ENCODE measurements around the gene ATP1A4. TPM values are rescaled to one million over a fixed set of nuclear protein-coding genes. Genes with fewer than 3 reads are reported as not detected.

Gene ATP1A4
- total and polyA plus RNA-seq, 2 of the 8 experiments (the other 6 are each of a cell fraction or from before 2014, with no cell fraction given): 0.48 to 0.61 TPM

GRCh38 chr1:160122978-160123495, 28.4 kb upstream of the ATP1A4 start:
- POLR2A ChIA-PET (ENCODE audit: partially characterized antibody): interaction anchor here (0.7 to 1.5 kb wide), 6 partner anchors 9 to 129 kb away, joined by 3 to 4 read pairs (median 4); no protein-coding TSS in a partner anchor
- H3K27me3 ChIP-seq (replicated peaks in 1 of 4; ENCODE audit: control insufficient read depth in 3 of 4, extremely low read depth in 1 of 4, insufficient read depth in 3 of 4, low read length in 3 of 4): no peaks in the 10 kb centered on the region
- DNase-seq (ENCODE audit: low read depth in 1 of 2, low spot score in 2 of 2) (no peak), FAIRE-seq (no peak)
- no peak overlapping the region for H2BK20ac ChIP-seq (ENCODE audit: low read length)
- CTCF ChIA-PET (ENCODE audit: partially characterized antibody): interaction anchor here (0.6 to 18.1 kb wide), 11 partner anchors 11 to 237 kb away, joined by 3 to 256 read pairs (median 5); partner anchors contain the start of gene ATP1A2
- H3K79me2 ChIP-seq (ENCODE audit: control insufficient read depth in 1 of 2, insufficient read depth in 2 of 2, low read length in 2 of 2): no peaks in the 10 kb centered on the region
- peaks cover 2 to 10% (median 3%) of the 10 kb centered on the region in 4 experiments; a peak in 5 of 7 replicates for H3K4me1 ChIP-seq (replicated peaks in 1 of 4; ENCODE audit: control insufficient read depth in 3 of 4, insufficient read depth in 4 of 4, low read length in 3 of 4)
- H3K4me3 ChIP-seq (ENCODE audit: extremely low read depth in 1 of 4, insufficient read depth in 2 of 4, low read depth in 3 of 4, low read length in 4 of 4): no peak overlapping the region
- TF ChIP-seq TEAD4 (IDR thresholded peaks at IDR 0.05; ENCODE audit: low read depth, low read length) (no peak), JUND (IDR thresholded peaks at IDR 0.05; ENCODE audit: low read length) (no peak), SRF (IDR thresholded peaks at IDR 0.05; ENCODE audit: low read depth, low read length) (no peak), FOSL1 (IDR thresholded peaks at IDR 0.05; ENCODE audit: insufficient read depth, low read depth, low read length) (no peak), MAX (IDR thresholded peaks at IDR 0.05) (no peak), JUN (IDR thresholded peaks at IDR 0.05; ENCODE audit: low read depth, low read length) (no peak), NANOG (IDR thresholded peaks at IDR 0.05; ENCODE audit: insufficient read depth, low read depth, low read length, poor library complexity, severe bottlenecking) (no peak), RNF2 (IDR thresholded peaks at IDR 0.05; ENCODE audit: borderline replicate concordance, low read depth, low read length, missing control alignments, poor library complexity, severe bottlenecking) (no peak)
- TF ChIP-seq, protein P1, sequence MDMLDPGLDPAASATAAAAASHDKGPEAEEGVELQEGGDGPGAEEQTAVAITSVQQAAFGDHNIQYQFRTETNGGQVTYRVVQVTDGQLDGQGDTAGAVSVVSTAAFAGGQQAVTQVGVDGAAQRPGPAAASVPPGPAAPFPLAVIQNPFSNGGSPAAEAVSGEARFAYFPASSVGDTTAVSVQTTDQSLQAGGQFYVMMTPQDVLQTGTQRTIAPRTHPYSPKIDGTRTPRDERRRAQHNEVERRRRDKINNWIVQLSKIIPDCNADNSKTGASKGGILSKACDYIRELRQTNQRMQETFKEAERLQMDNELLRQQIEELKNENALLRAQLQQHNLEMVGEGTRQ (IDR thresholded peaks at IDR 0.05; ENCODE audit: low read length): no peak
- H4K20me1 ChIP-seq (replicated peaks in 1 of 2; ENCODE audit: control insufficient read depth in 1 of 2, insufficient read depth in 2 of 2, low read length in 2 of 2): peaks cover 0 to 1% of the 10 kb centered on the region in 2 experiments
- H3K4ac ChIP-seq (replicated peaks; ENCODE audit: insufficient read length, low read depth, low read length): no peak overlapping the region
- H4K8ac ChIP-seq (ENCODE audit: extremely low read depth, insufficient read depth, low read length): no peak overlapping the region
- H3K79me1 ChIP-seq (ENCODE audit: low read depth, low read length): peaks cover 3% of the 10 kb centered on the region; the same call in 1 of the 2 replicates
- H3K23me2 ChIP-seq (ENCODE audit: low read depth, low read length): no peaks in the 10 kb centered on the region
- H3K27ac ChIP-seq (ENCODE audit: low read depth, low read length): no peak overlapping the region
- H2AK5ac ChIP-seq (ENCODE audit: low read depth, low read length): no peak overlapping the region
- 91% methylated on average over 16 of the region's 16 CpGs; no CpG with 5 or more reads in 1 of the 2 experiments for WGBS, 2 experiments (ENCODE audit: extremely low coverage in 1 of 2, insufficient coverage in 1 of 2, insufficient read length in 1 of 2, insufficient replicate concordance in 2 of 2, low coverage in 1 of 2, low lambda C conversion rate in 2 of 2, missing lambda C conversion rate in 1 of 2)
- no peak overlapping the region for H4K5ac ChIP-seq (ENCODE audit: insufficient read length, low read depth, low read length)
- no peak overlapping the region for H2BK5ac ChIP-seq (ENCODE audit: low read depth, low read length)
- no peak overlapping the region for H3K23ac ChIP-seq (ENCODE audit: insufficient read length)
- H3K18ac ChIP-seq (ENCODE audit: extremely low read depth, low read length): no peak overlapping the region
- no peak overlapping the region for H3K4me2 ChIP-seq (ENCODE audit: insufficient read depth in 1 of 2, low read depth in 2 of 2, low read length in 2 of 2)
- H2BK12ac ChIP-seq (ENCODE audit: low read depth, low read length): no peak overlapping the region
- H3K9me3 ChIP-seq (ENCODE audit: insufficient read depth in 2 of 2, low read depth in 1 of 2, low read length in 1 of 2): no peaks in the 10 kb centered on the region
- H3K14ac ChIP-seq (ENCODE audit: insufficient read length): no peak overlapping the region
- H2BK120ac ChIP-seq (replicated peaks; ENCODE audit: low read depth, low read length): no peak overlapping the region
- H3K36me3 ChIP-seq (ENCODE audit: control insufficient read depth in 2 of 4, insufficient read depth in 4 of 4, low read length in 3 of 4): peaks cover 4 to 40% (median 30%) of the 10 kb centered on the region in 4 experiments; a peak in 6 of 8 replicates
- H2BK15ac ChIP-seq (ENCODE audit: low read length): no peak overlapping the region
- H3K56ac ChIP-seq (replicated peaks; ENCODE audit: insufficient read length, low read depth, low read length): no peak overlapping the region
- no peak overlapping the region for H3K9ac ChIP-seq (replicated peaks in 1 of 4; ENCODE audit: extremely low read depth in 1 of 4, low read depth in 3 of 4, low read length in 3 of 4)
- H2AFZ ChIP-seq (ENCODE audit: low read length): no peak overlapping the region
- H4K91ac ChIP-seq (replicated peaks; ENCODE audit: insufficient read length, low read length): no peak overlapping the region
